Measurements from ENCODE around the gene SLC18B1. TPM values are rescaled to one million over a fixed set of nuclear protein-coding genes. Genes with fewer than 3 reads are reported as not detected.
"Not testable (repeated sequence)": the region's sequence is repeated elsewhere in the genome, so short reads cannot be mapped to it uniquely, and the experiment has no call there.

Gene SLC18B1
- total and polyA plus RNA-seq, 2 of the 8 experiments (the other 6 are each of a cell fraction or from before 2014, with no cell fraction given), result 17.2 to 23.4 TPM

DNA sequence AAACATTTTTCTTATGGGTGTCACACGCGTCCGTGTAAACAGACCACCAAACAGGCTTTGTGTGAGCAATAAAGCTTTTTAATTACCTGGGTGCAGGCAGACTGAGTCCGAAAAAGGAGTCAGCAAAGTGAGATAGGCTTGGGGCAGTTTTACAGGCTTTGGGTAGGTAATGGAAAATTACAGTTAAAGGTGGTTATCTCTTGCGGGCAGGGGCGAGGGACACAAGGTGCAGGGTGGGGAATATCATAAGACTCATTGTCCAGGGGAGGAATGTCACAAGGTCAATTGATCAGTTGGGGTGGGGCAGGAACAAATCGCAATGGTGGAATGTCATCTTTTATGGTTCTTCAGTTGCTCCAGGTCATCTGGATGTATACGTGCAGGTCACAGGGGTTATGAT is 20.6 kb downstream of the SLC18B1 start:
- not testable (repeated sequence) for H3K79me2 ChIP-seq (ENCODE audit: control insufficient read depth in 1 of 2, insufficient read depth in 2 of 2, low read length in 2 of 2); H2BK20ac ChIP-seq (ENCODE audit: low read length); H4K20me1 ChIP-seq (replicated peaks in 1 of 2; ENCODE audit: control insufficient read depth in 1 of 2, insufficient read depth in 2 of 2, low read length in 2 of 2); H3K23me2 ChIP-seq (ENCODE audit: low read depth, low read length); H3K9me3 ChIP-seq (ENCODE audit: insufficient read depth in 2 of 2, low read depth in 1 of 2, low read length in 1 of 2); DNase-seq (ENCODE audit: low read depth in 1 of 2, low spot score in 2 of 2); H4K91ac ChIP-seq (replicated peaks; ENCODE audit: insufficient read length, low read length); H4K8ac ChIP-seq (ENCODE audit: extremely low read depth, insufficient read depth, low read length); H3K14ac ChIP-seq (ENCODE audit: insufficient read length); H3K56ac ChIP-seq (replicated peaks; ENCODE audit: insufficient read length, low read depth, low read length); H3K23ac ChIP-seq (ENCODE audit: insufficient read length); H3K4me3 ChIP-seq (ENCODE audit: extremely low read depth in 1 of 4, insufficient read depth in 2 of 4, low read depth in 3 of 4, low read length in 4 of 4); H2BK5ac ChIP-seq (ENCODE audit: low read depth, low read length); H2BK120ac ChIP-seq (replicated peaks; ENCODE audit: low read depth, low read length); H3K79me1 ChIP-seq (ENCODE audit: low read depth, low read length); FAIRE-seq; H3K27ac ChIP-seq (ENCODE audit: low read depth, low read length); H2AK5ac ChIP-seq (ENCODE audit: low read depth, low read length); H3K4me2 ChIP-seq (ENCODE audit: insufficient read depth in 1 of 2, low read depth in 2 of 2, low read length in 2 of 2); H3K18ac ChIP-seq (ENCODE audit: extremely low read depth, low read length); H2AFZ ChIP-seq (ENCODE audit: low read length); H2BK12ac ChIP-seq (ENCODE audit: low read depth, low read length); H4K5ac ChIP-seq (ENCODE audit: insufficient read length, low read depth, low read length); H3K9ac ChIP-seq (replicated peaks in 1 of 4; ENCODE audit: extremely low read depth in 1 of 4, low read depth in 3 of 4, low read length in 3 of 4); H3K4me1 ChIP-seq (replicated peaks in 1 of 4; ENCODE audit: control insufficient read depth in 3 of 4, insufficient read depth in 4 of 4, low read length in 3 of 4); H3K4ac ChIP-seq (replicated peaks; ENCODE audit: insufficient read length, low read depth, low read length); H3K27me3 ChIP-seq (replicated peaks in 1 of 4; ENCODE audit: control insufficient read depth in 3 of 4, extremely low read depth in 1 of 4, insufficient read depth in 3 of 4, low read length in 3 of 4); H2BK15ac ChIP-seq (ENCODE audit: low read length)
- ChIA-PET POLR2A (ENCODE audit: partially characterized antibody) (interaction anchor here (0.7 kb wide), 1 partner anchor 11 kb away, joined by 4 read pairs; no protein-coding TSS in a partner anchor), CTCF (ENCODE audit: partially characterized antibody) (interaction anchor here (1.7 to 3.6 kb wide), 2 partner anchors 10 to 65 kb away, joined by 5 to 15 read pairs; no protein-coding TSS in a partner anchor)
- H3K36me3 ChIP-seq (ENCODE audit: control insufficient read depth in 2 of 4, insufficient read depth in 4 of 4, low read length in 3 of 4), result peaks cover 3 to 25% (median 8%) of the 10 kb centered on the region in 4 experiments; a peak in 6 of 8 replicates
- WGBS, 2 experiments (ENCODE audit: extremely low coverage in 1 of 2, insufficient coverage in 1 of 2, insufficient read length in 1 of 2, insufficient replicate concordance in 2 of 2, low coverage in 1 of 2, low lambda C conversion rate in 2 of 2, missing lambda C conversion rate in 1 of 2), result 86% methylated on average over 8 of the region's 8 CpGs; no CpG with 5 or more reads in 1 of the 2 experiments

All from H1 (cell line).